Sigmoid colon (tissue), 4 donors: ENCODE measurements around the gene SLC13A3.

Experiments
- CTCF ChIP-seq, 4 experiments: fragments of 450-650 bp in 3 of 4; fragments of 200-600 bp in 1 of 4; IDR thresholded peaks; one replicate each; pipeline ENCODE4 v1.5.1; 2016 to 2019; ENCODE audit warnings: antibody characterized with exemption in 4 of 4, mild to moderate bottlenecking in 3 of 4, moderate library complexity in 2 of 4
- EP300 ChIP-seq, 4 donors: sonication (generic); formaldehyde crosslinking; IDR thresholded peaks; one replicate each; pipeline ENCODE4 v1.6.1; 2017; ENCODE audit warnings: antibody characterized with exemption in 4 of 4
- POLR2A ChIP-seq, 2 donors: fragments of 450-650 bp; IDR thresholded peaks; one replicate each; pipeline ENCODE4 v1.6.1; 2016; ENCODE audit warnings: antibody characterized with exemption in 2 of 2, mild to moderate bottlenecking in 2 of 2, moderate library complexity in 2 of 2

GRCh38 chr20:46562373-46563169 lies 88.7 kb downstream of the SLC13A3 start:
- TF ChIP-seq CTCF (IDR thresholded peaks at IDR 0.05) (peak; percentile 36 to 92 (median 79)), POLR2A (IDR thresholded peaks at IDR 0.05) (no peak), EP300 (IDR thresholded peaks at IDR 0.05) (no peak)
